Measurements from ENCODE around the gene PALD1.

DNA sequence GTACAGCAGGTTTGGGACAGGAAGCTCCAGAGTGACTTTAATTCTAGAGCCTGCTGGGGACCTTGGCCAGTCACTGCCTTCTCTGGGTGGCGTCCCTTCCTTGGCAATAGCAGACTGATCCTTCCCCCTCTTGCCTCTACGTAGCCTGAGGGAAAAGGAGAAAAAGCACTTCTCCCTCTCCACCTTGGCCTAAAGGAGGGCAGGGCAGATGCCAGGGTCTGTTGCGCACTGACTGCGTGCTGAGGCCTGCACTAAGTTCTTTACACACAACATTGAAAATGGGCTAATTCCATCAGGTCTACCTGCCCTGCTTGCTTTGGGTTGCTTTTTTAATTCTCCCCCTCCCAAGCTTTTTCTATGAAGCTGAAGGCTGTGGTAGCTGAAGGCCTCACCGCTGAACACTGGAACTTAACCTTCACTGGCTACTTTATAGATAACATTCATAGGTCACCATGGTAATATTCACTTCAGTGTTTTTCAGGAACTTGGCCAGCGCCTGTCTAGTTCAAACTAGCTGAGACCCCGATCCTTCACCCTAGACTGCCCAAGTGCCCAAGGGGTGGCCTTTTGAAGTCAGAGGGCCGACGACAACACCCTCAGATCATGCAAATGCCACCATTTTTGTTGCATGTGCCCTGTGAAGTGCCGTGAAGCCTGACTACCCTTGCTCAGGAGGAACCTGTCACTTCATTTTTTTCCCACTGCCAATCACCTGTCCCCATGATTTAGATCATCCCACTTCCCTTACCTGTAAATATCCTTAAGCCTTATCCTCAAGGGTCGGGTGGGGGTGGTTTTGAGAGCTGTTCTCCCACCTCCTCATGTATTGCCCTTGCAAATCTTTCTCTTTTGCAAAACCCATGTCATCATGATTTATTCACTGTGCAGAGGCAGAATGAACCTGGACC is 95.3 kb downstream of the PALD1 start:
- TF ChIP-seq, protein P1, sequence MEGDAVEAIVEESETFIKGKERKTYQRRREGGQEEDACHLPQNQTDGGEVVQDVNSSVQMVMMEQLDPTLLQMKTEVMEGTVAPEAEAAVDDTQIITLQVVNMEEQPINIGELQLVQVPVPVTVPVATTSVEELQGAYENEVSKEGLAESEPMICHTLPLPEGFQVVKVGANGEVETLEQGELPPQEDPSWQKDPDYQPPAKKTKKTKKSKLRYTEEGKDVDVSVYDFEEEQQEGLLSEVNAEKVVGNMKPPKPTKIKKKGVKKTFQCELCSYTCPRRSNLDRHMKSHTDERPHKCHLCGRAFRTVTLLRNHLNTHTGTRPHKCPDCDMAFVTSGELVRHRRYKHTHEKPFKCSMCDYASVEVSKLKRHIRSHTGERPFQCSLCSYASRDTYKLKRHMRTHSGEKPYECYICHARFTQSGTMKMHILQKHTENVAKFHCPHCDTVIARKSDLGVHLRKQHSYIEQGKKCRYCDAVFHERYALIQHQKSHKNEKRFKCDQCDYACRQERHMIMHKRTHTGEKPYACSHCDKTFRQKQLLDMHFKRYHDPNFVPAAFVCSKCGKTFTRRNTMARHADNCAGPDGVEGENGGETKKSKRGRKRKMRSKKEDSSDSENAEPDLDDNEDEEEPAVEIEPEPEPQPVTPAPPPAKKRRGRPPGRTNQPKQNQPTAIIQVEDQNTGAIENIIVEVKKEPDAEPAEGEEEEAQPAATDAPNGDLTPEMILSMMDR (IDR thresholded peaks at IDR 0.05), result no peak
- TF ChIP-seq POLR2A (IDR thresholded peaks at IDR 0.05), result no peak

Measured in right lobe of liver (tissue), 4 donors.